Transverse colon (tissue), 4 donors: ENCODE results near the gene COMMD7.

Experiments used
- CTCF ChIP-seq, 5 experiments: fragments of 200-600 bp in 3 of 5; fragments of 450-650 bp in 2 of 5; sonication (generic) in 3 of 5; IDR thresholded peaks; 1 replicate in 2 of 5; 2 replicates in 3 of 5; pipeline ENCODE4 v1.5.1; 2016 to 2017; ENCODE audit warnings: antibody characterized with exemption in 5 of 5, inconsistent platforms in 3 of 5, mild to moderate bottlenecking in 2 of 5, moderate library complexity in 1 of 5
- EP300 ChIP-seq: sonication (generic); formaldehyde crosslinking; IDR thresholded peaks from one replicate; pipeline ENCODE4 v1.6.1; 2017; ENCODE audit warnings: antibody characterized with exemption, low read depth
- POLR2A ChIP-seq: fragments of 450-650 bp; IDR thresholded peaks from one replicate; pipeline ENCODE4 v1.6.1; 2016; ENCODE audit warnings: antibody characterized with exemption, mild to moderate bottlenecking, moderate library complexity
- POLR2AphosphoS5 ChIP-seq, 3 donors: sonication (generic); formaldehyde crosslinking; IDR thresholded peaks; one replicate each; pipeline ENCODE4 v1.6.1; 2016; ENCODE audit warnings: antibody characterized with exemption in 3 of 3

- no peak for TF ChIP-seq CTCF (IDR thresholded peaks at IDR 0.05)
- TF ChIP-seq POLR2A = no peak
- TF ChIP-seq POLR2AphosphoS5 (IDR thresholded peaks at IDR 0.05) = no peak
- TF ChIP-seq EP300 = no peak
These were observed 70.0 kb downstream of the COMMD7 start for GRCh38 chr20:32672982-32673851.
